ENCODE measurements around the gene PAX7.

GRCh38 chr1:18644013-18644399 is 13.4 kb downstream of the PAX7 start:
- TF ChIP-seq, protein P1, sequence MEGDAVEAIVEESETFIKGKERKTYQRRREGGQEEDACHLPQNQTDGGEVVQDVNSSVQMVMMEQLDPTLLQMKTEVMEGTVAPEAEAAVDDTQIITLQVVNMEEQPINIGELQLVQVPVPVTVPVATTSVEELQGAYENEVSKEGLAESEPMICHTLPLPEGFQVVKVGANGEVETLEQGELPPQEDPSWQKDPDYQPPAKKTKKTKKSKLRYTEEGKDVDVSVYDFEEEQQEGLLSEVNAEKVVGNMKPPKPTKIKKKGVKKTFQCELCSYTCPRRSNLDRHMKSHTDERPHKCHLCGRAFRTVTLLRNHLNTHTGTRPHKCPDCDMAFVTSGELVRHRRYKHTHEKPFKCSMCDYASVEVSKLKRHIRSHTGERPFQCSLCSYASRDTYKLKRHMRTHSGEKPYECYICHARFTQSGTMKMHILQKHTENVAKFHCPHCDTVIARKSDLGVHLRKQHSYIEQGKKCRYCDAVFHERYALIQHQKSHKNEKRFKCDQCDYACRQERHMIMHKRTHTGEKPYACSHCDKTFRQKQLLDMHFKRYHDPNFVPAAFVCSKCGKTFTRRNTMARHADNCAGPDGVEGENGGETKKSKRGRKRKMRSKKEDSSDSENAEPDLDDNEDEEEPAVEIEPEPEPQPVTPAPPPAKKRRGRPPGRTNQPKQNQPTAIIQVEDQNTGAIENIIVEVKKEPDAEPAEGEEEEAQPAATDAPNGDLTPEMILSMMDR (IDR thresholded peaks at IDR 0.05): no peak
- TF ChIP-seq POLR2A (IDR thresholded peaks at IDR 0.05; ENCODE audit: low read depth) (no peak), POLR2AphosphoS5 (IDR thresholded peaks at IDR 0.05) (no peak)
